ENCODE data around the gene MPP7.

The MPP7 gene

DNA sequence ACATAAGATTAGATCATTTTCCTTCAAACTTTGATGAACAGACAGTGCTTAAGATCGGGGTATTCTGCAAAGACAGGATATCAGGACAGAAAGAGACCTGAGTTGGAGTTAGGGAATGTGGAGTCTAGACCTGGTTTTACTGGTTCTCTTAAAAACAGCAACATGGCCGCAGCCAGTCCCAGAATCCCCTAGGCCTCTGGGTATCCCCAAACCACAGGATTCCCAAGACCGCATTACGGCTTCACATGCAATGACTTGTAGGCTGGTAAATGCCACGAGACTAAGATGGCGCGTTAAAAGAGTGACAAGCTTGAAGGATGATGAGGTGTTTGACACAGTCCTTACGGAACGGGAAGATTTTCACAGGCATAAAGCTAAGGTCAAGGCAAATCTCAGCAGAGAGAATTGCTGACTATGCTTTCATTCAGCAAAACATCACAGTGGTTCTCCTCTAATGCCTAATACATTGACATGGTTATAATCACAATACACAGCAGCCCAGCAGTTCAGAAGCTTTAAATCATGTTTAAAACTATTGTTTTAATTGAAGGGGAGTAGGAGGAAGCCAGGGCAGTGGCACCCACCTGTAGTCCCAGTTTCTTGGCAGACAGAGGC lies 32.9 kb downstream of the MPP7 start:
- FAIRE-seq (no peak), DNase-seq (ENCODE audit: insufficient read length, low spot score) (no peak)
- no peak for TF ChIP-seq POLR2A (IDR thresholded peaks at IDR 0.05; ENCODE audit: low read depth, low read length)

DNA sequence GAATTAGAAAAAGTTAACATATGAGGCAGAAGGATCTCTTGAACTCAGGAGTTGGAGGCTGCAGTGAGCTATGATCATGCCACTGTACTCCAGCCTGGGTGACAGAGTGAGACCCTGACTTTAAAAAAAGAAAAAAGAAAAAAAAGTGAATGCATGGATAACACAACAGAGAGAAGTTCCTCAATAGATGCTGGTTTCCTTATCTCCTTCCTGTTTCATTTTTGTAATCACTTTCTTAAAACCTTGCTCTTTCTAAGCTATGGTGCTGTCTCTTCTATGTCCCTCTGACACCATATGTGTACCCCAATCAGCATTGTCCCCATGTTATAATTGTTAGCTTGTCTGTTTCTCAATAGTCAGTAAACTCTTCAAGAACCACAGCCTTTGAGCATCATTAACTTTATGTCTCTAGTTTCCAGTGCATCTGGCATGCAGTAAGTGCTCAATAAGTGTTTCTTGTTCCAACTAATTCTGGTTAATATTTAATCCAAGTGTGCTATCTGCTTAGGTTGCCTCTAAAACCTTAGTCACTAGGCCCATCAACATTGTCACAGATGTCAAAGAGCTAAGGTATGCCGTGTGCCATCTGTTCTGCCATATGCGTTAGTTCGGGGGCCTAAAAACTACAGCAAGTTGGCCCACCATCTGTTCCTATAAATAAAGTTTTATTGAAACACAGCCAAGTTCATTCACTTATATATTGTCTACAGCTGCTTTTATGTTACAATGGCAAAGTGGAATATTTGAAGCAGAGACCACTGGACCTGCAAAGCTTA lies 36.2 kb downstream of the MPP7 start:
- no peak for FAIRE-seq
- TF ChIP-seq POLR2A (IDR thresholded peaks at IDR 0.05; ENCODE audit: low read depth, low read length), result no peak
- DNase-seq (ENCODE audit: insufficient read length, low spot score), result no peak

DNA sequence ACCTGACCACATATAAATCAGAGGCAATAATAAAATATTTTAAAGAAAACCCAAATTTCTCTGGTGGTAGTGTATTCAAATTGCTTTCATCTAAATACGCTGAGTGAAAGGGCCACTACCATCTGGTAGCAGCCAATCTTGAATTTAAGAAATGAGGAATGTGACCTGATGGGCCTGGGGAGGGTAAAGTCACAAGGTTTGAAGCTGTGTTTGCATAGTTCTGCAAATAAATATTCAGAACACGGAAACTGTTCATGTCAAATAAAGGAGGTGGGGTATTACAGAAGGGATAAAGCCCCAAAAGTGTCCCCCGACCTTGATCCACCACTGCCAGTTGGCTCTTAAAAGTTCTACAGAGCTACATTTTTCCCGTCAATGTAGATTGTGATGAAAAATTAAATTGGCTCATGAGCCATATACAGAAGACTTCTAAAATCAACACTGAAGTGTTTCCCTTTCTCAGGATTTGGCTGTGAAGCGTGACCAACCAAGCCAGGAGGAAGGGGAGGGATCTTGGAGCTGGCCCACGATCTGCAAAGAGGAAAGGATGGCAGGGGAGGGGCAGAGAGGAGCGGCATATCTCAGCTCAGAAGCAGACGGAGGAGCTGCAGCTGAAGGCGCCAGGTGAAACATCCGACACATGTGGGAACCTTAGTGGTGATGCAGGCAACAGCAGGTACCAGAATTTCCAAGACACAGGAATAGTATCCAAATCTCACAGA lies 39.6 kb downstream of the MPP7 start:
- no peak for DNase-seq (ENCODE audit: insufficient read length, low spot score)
- FAIRE-seq, result no peak
- TF ChIP-seq POLR2A (IDR thresholded peaks at IDR 0.05; ENCODE audit: low read depth, low read length), result no peak

DNA sequence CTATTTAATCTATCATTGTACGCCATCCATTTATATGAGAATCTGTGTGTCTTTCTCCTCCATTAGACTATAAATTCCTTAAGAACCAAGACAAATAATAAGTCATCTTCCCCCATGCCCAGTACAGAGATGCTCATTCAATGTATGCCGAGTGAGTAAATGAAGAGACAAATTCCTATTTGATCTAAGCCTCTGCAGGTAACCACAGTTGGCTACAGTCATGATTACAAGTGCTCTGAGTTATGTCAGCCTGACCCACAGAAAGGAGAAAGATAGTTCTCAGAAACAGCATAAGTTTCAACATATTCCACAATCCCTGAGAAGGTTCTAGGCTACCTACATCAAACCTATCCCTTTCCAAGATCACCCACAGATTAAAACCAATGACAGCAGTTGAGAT lies 46.1 kb downstream of the MPP7 start:
- DNase-seq (ENCODE audit: insufficient read length, low spot score) (no peak), FAIRE-seq (no peak)
- no peak for TF ChIP-seq POLR2A (IDR thresholded peaks at IDR 0.05; ENCODE audit: low read depth, low read length)

DNA sequence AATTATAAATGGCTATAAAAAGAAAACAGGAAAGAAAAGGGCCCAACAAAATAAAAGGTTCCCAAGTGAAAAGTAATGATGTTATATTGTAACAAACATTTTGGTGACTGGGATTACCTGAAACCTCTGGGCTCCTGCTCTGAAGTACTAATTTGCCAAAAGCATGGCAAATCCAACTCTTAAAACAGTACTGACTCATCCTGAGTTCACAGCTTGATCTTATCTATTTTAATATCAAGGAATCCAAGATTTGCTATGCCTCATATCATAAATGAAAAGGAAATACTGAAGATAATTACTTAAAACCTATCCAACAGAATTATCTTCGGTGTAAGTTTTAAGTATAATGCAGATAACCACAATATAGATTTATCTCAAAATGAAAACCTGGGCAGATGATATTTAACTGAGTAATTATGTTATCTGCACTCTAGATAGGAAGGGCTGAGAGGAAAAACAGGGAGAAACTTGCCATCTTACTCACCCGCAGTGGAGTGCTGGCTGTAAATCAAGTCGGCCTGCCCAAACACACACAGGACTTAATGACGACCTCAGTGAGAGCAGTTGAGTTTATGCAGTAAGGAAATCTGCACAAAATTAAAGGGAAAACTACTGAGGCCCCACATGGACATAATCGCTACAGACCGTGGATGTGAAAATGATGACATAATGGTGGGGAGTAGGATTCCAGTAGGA lies 48.4 kb downstream of the MPP7 start:
- DNase-seq (ENCODE audit: insufficient read length, low spot score), result no peak
- FAIRE-seq, result peak; percentile 88
- TF ChIP-seq POLR2A (IDR thresholded peaks at IDR 0.05; ENCODE audit: low read depth, low read length), result no peak

DNA sequence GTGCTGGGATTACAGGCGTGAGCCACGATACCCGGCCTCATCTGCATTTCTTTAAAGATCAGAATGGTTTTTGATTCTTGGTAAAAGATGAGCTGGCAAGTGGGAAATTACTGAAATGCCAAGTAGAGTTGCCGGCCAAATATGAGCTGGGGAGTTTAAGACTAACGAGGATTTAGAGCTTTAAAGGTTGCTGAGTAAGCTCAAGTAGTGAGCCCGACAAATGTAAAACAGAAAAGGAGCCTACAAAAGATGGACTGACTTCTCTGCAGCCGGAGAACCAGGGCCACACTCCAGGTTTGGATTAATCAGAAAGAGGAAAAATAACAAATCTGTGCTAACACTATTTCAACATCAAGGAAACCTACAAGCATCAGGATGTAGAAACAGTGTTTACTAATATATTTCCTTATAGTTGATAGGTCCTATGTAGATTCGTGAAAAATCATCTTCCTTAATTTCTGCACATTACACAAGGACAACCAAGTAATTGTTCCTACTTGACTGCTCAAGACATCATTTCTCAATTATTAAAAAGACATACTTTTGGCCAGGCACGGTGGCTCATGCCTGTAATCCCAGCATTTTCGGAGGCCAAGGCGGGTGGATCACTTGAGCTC lies 49.6 kb downstream of the MPP7 start:
- DNase-seq (ENCODE audit: insufficient read length, low spot score) (no peak), FAIRE-seq (no peak)

More for the DNA sequence above, 49.6 kb downstream of the MPP7 start:
- no peak for TF ChIP-seq POLR2A (IDR thresholded peaks at IDR 0.05; ENCODE audit: low read depth, low read length)

All from H54 (cell line).